Neural cell (in vitro differentiated cells): ENCODE results near the gene RABIF. TPM values are rescaled to one million over a fixed set of nuclear protein-coding genes. Genes with fewer than 3 reads are reported as not detected.

Source experiments
- H2AFZ ChIP-seq: fragments of 200-600, 300-800 bp; sonication (generic), shearing (Covaris generic); 2 replicates; pipeline ENCODE4 v1.6.0; 2014; ENCODE audit warnings: low read depth, mild to moderate bottlenecking, antibody characterized with exemption, low read length, moderate library complexity
- H3F3A ChIP-seq: fragments of 200-600 bp; shearing (Covaris generic); 2 replicates; pipeline ENCODE4 v1.6.1; 2016; ENCODE audit warnings: mild to moderate bottlenecking, moderate library complexity, mixed read lengths, antibody characterized with exemption, low read length; ENCODE audit not compliant: insufficient read depth, poor library complexity, severe bottlenecking
- H3K27ac ChIP-seq: fragments of 200-600, 300-800 bp; sonication (generic), shearing (Covaris generic); 2 replicates; pipeline ENCODE4 v1.5.1; 2014; ENCODE audit warnings: mild to moderate bottlenecking, low read length, moderate library complexity
- H3K27me3 ChIP-seq: fragments of 300-800, 200-600 bp; sonication (generic), shearing (Covaris generic); 2 replicates; pipeline ENCODE4 v1.6.0; 2014; ENCODE audit warnings: mild to moderate bottlenecking, low read depth, low read length, moderate library complexity; ENCODE audit not compliant: insufficient read depth
- H3K36me3 ChIP-seq: fragments of 300-800, 200-600 bp; sonication (generic), shearing (Covaris generic); 2 replicates; pipeline ENCODE4 v1.5.1; 2014; ENCODE audit warnings: mild to moderate bottlenecking, antibody characterized with exemption, low read length, moderate library complexity; ENCODE audit not compliant: insufficient read depth
- H3K4me2 ChIP-seq: fragments of 300-800, 200-600 bp; sonication (generic), shearing (Covaris generic); 2 replicates; pipeline ENCODE4 v1.6.0; 2014; ENCODE audit warnings: mild to moderate bottlenecking, low read length
- H3K4me3 ChIP-seq: fragments of 300-800, 200-600 bp; sonication (generic), shearing (Covaris generic); 2 replicates; pipeline ENCODE4 v1.5.1; 2014; ENCODE audit warnings: mild to moderate bottlenecking, low read length, moderate library complexity
- H3K79me2 ChIP-seq: fragments of 200-600 bp; shearing (Covaris generic); replicated peaks from 2 replicates; pipeline ENCODE4 v1.6.0; 2014; ENCODE audit warnings: mild to moderate bottlenecking, low read length, moderate library complexity; ENCODE audit not compliant: insufficient read depth
- H3K9ac ChIP-seq: fragments of 300-800, 200-600 bp; sonication (generic), shearing (Covaris generic); 2 replicates; pipeline ENCODE4 v1.6.1; 2016; ENCODE audit warnings: mild to moderate bottlenecking, low read length, mixed read lengths
- H3K9me2 ChIP-seq: fragments of 200-600 bp; shearing (Covaris generic); 2 replicates; pipeline ENCODE4 v1.6.1; 2016; ENCODE audit warnings: mild to moderate bottlenecking, low read length, mixed read lengths; ENCODE audit not compliant: insufficient read depth
- H3K9me3 ChIP-seq: fragments of 200-600, 300-800 bp; sonication (generic), shearing (Covaris generic); 2 replicates; pipeline ENCODE4 v1.6.1; 2016; ENCODE audit warnings: mild to moderate bottlenecking, mixed run types, low read length, moderate library complexity, mixed read lengths
- H4K20me1 ChIP-seq: fragments of 200-600 bp; shearing (Covaris generic); 2 replicates; pipeline ENCODE4 v1.6.1; 2016; ENCODE audit warnings: mild to moderate bottlenecking, mixed run types; ENCODE audit not compliant: insufficient read depth
- EP300 ChIP-seq: fragments of 450-650 bp; conservative IDR thresholded peaks from 2 replicates; pipeline ENCODE4 v1.6.1; 2014; ENCODE audit warnings: antibody characterized with exemption, mild to moderate bottlenecking, moderate library complexity; ENCODE audit not compliant: poor library complexity, severe bottlenecking
- EZH2 ChIP-seq: fragments of 200-600, 300-800 bp; shearing (Covaris generic), sonication (generic); IDR thresholded peaks from 2 replicates; pipeline ENCODE4 v1.6.1; 2014; ENCODE audit warnings: antibody characterized with exemption, low read length, borderline replicate concordance, mild to moderate bottlenecking; ENCODE audit not compliant: insufficient read depth, poor library complexity, severe bottlenecking
- MXI1 ChIP-seq: fragments of 450-650 bp; conservative IDR thresholded peaks from 2 replicates; pipeline ENCODE4 v1.6.1; 2014; ENCODE audit warnings: antibody characterized with exemption, mild to moderate bottlenecking; ENCODE audit not compliant: poor library complexity, severe bottlenecking
- POLR2AphosphoS5 ChIP-seq: IDR thresholded peaks from 2 replicates; pipeline ENCODE4 v1.6.1; 2012
- RAD21 ChIP-seq: fragments of 450-650 bp; conservative IDR thresholded peaks from 2 replicates; pipeline ENCODE4 v1.6.1; 2014; ENCODE audit warnings: antibody characterized with exemption, mild to moderate bottlenecking, moderate library complexity
- SMC3 ChIP-seq: fragments of 450-650 bp; conservative IDR thresholded peaks from 2 replicates; pipeline ENCODE4 v1.6.1; 2014; ENCODE audit warnings: antibody characterized with exemption, mild to moderate bottlenecking, moderate library complexity; ENCODE audit not compliant: poor library complexity
- TAF1 ChIP-seq: IDR thresholded peaks from 2 replicates; pipeline ENCODE4 v1.6.1; 2012; ENCODE audit warnings: low read depth
- polyA plus RNA-seq: library from polyadenylated mRNA; depleted of rRNA; stranded (reverse); fragments of >200 nt; gene quantifications from 2 replicates; pipeline ENCODE4 v1.2.3, GENCODE V29; 2014
- TF ChIP-seq, protein P1 (sequence below): fragments of 450-650 bp; IDR thresholded peaks from 2 replicates; pipeline ENCODE4 v1.5.1; 2014; ENCODE audit warnings: antibody characterized with exemption, mild to moderate bottlenecking, moderate library complexity; ENCODE audit not compliant: poor library complexity, severe bottlenecking
- TF ChIP-seq, protein P2 (sequence below): IDR thresholded peaks from 2 replicates; pipeline ENCODE4 v1.6.1; 2012; ENCODE audit warnings: borderline replicate concordance

The RABIF gene
- polyA plus RNA-seq, 1 donor from 2014 or later, result 13.3 TPM

DNA sequence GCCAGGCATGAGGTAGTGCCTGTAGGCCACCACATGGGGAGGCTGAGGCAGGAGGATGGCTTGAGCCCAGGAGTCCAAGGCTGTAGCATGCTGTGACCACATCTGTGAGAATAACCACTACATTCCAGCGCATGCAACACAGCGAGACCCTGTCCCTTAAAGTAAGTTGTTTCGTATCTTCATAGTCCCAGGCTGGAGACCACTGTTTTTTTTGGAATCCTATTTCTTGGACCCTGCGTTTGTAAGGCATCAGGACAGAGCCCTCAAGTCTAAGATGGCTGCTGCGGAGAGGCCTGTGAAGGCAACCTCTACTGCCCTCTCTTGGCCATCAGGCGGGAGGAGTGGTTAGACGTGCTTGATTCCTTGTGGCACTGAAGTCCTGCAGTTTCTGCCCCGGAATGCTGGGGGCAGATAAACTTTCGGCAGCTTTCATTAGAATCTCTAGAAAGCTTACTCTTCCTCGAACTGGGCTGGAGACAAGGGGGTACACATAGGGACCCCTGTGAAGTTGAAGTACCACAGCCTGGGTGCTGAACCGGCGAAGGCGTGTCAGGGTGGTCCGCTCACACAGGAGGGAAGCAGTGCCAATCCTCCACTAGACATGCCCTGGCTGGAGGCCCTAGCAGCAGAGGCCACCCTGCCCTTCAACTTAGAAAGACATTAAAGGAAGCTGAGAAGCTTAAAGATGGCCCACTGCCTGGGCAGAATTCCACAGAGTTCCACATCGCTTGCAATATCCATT is 36.6 kb downstream of the RABIF start:
- Histone ChIP-seq H3K27ac (no peak overlapping the region), H3K9ac (no peak overlapping the region)

DNA sequence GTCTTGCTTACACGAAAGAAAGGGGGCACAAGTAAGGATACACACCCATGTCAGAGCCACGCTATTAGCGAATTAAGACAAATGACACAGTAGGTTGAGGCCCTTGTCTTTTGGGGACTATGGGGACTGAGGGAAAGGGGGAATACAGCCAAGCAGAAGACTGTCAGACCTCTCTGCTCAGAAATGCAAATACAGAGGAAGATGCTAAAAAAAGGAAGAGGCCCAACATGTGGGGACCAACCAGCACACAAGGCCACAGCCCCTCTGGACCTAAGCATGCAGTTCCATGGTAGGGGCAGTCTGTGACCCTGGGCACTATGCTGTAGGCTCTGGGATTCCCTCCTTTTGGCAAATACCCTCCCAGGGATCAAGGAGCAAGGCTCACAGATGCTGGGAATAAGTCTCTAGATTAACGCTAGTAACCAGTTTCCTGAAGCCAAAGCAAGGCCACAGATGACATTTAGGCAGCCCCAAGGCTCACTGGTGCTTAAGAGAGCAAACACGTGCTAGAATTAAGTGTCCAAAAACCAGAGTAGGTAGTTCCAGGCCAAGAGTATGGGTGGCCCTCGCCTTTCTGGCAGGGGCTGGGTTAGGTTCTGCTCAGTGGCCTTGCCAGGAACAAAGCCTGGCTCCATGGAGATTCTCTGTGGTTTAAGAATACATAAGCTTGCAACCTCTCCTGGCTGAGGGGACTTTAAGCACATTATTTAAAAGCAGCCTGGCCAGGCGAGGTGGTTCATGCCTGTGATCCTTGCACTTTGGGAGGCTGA is 38.2 kb downstream of the RABIF start:
- Histone ChIP-seq H3F3A (no peaks in the 10 kb centered on the region), H3K36me3 (no peaks in the 10 kb centered on the region), H4K20me1 (no peaks in the 10 kb centered on the region), H3K27me3 (no peaks in the 10 kb centered on the region), H3K9me3 (no peaks in the 10 kb centered on the region), H3K9ac (no peak overlapping the region), H3K4me3 (no peak overlapping the region), H3K27ac (no peak overlapping the region), H3K4me2 (no peak overlapping the region), H3K79me2 (no peaks in the 10 kb centered on the region), H3K9me2 (no peaks in the 10 kb centered on the region), H2AFZ (no peak overlapping the region)
- TF ChIP-seq, protein P1, sequence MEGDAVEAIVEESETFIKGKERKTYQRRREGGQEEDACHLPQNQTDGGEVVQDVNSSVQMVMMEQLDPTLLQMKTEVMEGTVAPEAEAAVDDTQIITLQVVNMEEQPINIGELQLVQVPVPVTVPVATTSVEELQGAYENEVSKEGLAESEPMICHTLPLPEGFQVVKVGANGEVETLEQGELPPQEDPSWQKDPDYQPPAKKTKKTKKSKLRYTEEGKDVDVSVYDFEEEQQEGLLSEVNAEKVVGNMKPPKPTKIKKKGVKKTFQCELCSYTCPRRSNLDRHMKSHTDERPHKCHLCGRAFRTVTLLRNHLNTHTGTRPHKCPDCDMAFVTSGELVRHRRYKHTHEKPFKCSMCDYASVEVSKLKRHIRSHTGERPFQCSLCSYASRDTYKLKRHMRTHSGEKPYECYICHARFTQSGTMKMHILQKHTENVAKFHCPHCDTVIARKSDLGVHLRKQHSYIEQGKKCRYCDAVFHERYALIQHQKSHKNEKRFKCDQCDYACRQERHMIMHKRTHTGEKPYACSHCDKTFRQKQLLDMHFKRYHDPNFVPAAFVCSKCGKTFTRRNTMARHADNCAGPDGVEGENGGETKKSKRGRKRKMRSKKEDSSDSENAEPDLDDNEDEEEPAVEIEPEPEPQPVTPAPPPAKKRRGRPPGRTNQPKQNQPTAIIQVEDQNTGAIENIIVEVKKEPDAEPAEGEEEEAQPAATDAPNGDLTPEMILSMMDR, result no peak
- no peak for TF ChIP-seq SMC3

More for the DNA sequence above, 36.6 kb downstream of the RABIF start:
- no peaks in the 10 kb centered on the region for H4K20me1 ChIP-seq
- no peaks in the 10 kb centered on the region for H3K27me3 ChIP-seq
- no peaks in the 10 kb centered on the region for H3K79me2 ChIP-seq
- H3K4me2 ChIP-seq, result no peak overlapping the region
- H3K9me2 ChIP-seq, result no peaks in the 10 kb centered on the region
- H3K9me3 ChIP-seq, result no peaks in the 10 kb centered on the region
- H2AFZ ChIP-seq, result no peak overlapping the region
- no peaks in the 10 kb centered on the region for H3F3A ChIP-seq
- no peaks in the 10 kb centered on the region for H3K36me3 ChIP-seq
- no peak overlapping the region for H3K4me3 ChIP-seq
- TF ChIP-seq SMC3, result no peak
- TF ChIP-seq MXI1, result no peak
- TF ChIP-seq RAD21, result no peak
- no peak for TF ChIP-seq EZH2
- TF ChIP-seq, protein P2, sequence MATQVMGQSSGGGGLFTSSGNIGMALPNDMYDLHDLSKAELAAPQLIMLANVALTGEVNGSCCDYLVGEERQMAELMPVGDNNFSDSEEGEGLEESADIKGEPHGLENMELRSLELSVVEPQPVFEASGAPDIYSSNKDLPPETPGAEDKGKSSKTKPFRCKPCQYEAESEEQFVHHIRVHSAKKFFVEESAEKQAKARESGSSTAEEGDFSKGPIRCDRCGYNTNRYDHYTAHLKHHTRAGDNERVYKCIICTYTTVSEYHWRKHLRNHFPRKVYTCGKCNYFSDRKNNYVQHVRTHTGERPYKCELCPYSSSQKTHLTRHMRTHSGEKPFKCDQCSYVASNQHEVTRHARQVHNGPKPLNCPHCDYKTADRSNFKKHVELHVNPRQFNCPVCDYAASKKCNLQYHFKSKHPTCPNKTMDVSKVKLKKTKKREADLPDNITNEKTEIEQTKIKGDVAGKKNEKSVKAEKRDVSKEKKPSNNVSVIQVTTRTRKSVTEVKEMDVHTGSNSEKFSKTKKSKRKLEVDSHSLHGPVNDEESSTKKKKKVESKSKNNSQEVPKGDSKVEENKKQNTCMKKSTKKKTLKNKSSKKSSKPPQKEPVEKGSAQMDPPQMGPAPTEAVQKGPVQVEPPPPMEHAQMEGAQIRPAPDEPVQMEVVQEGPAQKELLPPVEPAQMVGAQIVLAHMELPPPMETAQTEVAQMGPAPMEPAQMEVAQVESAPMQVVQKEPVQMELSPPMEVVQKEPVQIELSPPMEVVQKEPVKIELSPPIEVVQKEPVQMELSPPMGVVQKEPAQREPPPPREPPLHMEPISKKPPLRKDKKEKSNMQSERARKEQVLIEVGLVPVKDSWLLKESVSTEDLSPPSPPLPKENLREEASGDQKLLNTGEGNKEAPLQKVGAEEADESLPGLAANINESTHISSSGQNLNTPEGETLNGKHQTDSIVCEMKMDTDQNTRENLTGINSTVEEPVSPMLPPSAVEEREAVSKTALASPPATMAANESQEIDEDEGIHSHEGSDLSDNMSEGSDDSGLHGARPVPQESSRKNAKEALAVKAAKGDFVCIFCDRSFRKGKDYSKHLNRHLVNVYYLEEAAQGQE, result no peak
- TF ChIP-seq, protein P1, result no peak
- TF ChIP-seq TAF1, result no peak
- TF ChIP-seq POLR2AphosphoS5, result no peak
- TF ChIP-seq EP300, result no peak
